Lower lobe of right lung (tissue), 2 donors: Measurements from ENCODE around the gene ISG15. TPM values are rescaled to one million over a fixed set of nuclear protein-coding genes. Genes with fewer than 3 reads are reported as not detected.

ENCODE experiments used
- ATAC-seq, 2 donors: fragments of 200-7000 bp; cut with Tn5 transposase; one replicate each; pipeline ENCODE4 v1.9.1; 2020 to 2022; ENCODE audit warnings: mild to moderate bottlenecking in 2 of 2, moderate library complexity in 2 of 2
- DNase-seq: peaks from one replicate; pipeline ENCODE4 v3.0.0-alpha.2; 2020
- H3K27ac ChIP-seq: fragments of 200-600 bp; one replicate; pipeline ENCODE4 v1.8.0; 2022
- H3K27me3 ChIP-seq: fragments of 200-600 bp; one replicate; pipeline ENCODE4 v1.8.0; 2022; ENCODE audit warnings: low read depth
- H3K36me3 ChIP-seq: fragments of 200-600 bp; one replicate; pipeline ENCODE4 v1.8.0; 2022; ENCODE audit warnings: mild to moderate bottlenecking
- H3K4me1 ChIP-seq: fragments of 200-600 bp; one replicate; pipeline ENCODE4 v1.8.0; 2022
- H3K4me3 ChIP-seq: fragments of 200-600 bp; one replicate; pipeline ENCODE4 v1.8.0; 2022; ENCODE audit warnings: mild to moderate bottlenecking
- H3K9me3 ChIP-seq: fragments of 200-600 bp; one replicate; pipeline ENCODE4 v1.8.0; 2022
- intact Hi-C: fragments of 100-400 bp; cut with DNase I; formaldehyde crosslinking; loops from one replicate; pipeline ENCODE4 v1.11.0; 2022
- total RNA-seq: library from RNA; stranded (reverse); fragmentation: NEBNext Ultra II Directional; extraction: Animal tissue kit (Norgen Biotek cat#: 25700); gene quantifications from one replicate; pipeline ENCODE4 v1.2.1, GENCODE V29; 2021
- TF ChIP-seq, protein P1 (sequence below): fragments of 200-600 bp; IDR thresholded peaks from one replicate; pipeline ENCODE4 v1.8.0; 2022; ENCODE audit warnings: antibody characterized with exemption, mild to moderate bottlenecking
- donor health status: DM: no; HTN: yes; CAD: no; lungs with severe emphysema.

ISG15 gene
- total RNA-seq, 1 donor from 2014 or later: 76.9 TPM

DNA sequence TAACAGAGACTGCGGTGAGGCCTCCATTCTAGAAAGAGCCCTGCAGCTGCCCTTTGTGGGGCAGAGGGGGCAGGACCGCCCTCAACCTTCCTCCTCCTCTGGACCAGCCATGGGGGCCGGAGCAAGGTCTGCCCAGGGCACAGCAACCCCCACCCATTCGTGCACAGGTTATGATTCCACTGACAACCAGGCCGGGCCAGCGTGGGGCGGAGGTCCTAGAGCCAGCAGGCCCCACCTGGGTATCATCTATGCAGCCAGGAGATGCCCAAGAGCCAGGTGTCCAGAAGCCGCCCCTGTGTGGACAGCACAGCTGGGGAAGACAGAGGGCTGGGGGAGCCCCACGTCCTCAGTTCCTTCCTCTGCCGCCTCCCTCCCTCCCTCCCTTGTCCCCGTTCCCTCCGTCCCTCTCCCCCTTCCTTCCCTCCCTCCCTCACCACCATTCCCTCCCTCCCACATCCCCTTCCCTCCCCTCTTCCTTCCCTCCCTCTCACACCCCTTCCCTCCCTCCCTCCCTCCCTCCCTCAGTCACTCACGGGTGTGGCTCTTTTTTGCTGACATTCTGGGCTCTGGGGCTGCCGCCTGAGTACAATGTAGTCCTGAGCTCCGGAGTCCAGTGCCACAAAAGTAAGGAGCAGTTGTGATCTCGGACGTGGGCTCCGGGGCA lies 48.5 kb downstream of the ISG15 start:
- Histone ChIP-seq H3K27me3 (peaks cover 60% of the 10 kb centered on the region), H3K4me1 (peaks cover 26% of the 10 kb centered on the region), H3K27ac (no peak overlapping the region), H3K9me3 (no peaks in the 10 kb centered on the region), H3K36me3 (no peaks in the 10 kb centered on the region), H3K4me3 (no peak overlapping the region)
- ATAC-seq: no peak
- intact Hi-C loops: no loop called here
- TF ChIP-seq, protein P1, sequence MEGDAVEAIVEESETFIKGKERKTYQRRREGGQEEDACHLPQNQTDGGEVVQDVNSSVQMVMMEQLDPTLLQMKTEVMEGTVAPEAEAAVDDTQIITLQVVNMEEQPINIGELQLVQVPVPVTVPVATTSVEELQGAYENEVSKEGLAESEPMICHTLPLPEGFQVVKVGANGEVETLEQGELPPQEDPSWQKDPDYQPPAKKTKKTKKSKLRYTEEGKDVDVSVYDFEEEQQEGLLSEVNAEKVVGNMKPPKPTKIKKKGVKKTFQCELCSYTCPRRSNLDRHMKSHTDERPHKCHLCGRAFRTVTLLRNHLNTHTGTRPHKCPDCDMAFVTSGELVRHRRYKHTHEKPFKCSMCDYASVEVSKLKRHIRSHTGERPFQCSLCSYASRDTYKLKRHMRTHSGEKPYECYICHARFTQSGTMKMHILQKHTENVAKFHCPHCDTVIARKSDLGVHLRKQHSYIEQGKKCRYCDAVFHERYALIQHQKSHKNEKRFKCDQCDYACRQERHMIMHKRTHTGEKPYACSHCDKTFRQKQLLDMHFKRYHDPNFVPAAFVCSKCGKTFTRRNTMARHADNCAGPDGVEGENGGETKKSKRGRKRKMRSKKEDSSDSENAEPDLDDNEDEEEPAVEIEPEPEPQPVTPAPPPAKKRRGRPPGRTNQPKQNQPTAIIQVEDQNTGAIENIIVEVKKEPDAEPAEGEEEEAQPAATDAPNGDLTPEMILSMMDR: no peak
- no peak for DNase-seq

DNA sequence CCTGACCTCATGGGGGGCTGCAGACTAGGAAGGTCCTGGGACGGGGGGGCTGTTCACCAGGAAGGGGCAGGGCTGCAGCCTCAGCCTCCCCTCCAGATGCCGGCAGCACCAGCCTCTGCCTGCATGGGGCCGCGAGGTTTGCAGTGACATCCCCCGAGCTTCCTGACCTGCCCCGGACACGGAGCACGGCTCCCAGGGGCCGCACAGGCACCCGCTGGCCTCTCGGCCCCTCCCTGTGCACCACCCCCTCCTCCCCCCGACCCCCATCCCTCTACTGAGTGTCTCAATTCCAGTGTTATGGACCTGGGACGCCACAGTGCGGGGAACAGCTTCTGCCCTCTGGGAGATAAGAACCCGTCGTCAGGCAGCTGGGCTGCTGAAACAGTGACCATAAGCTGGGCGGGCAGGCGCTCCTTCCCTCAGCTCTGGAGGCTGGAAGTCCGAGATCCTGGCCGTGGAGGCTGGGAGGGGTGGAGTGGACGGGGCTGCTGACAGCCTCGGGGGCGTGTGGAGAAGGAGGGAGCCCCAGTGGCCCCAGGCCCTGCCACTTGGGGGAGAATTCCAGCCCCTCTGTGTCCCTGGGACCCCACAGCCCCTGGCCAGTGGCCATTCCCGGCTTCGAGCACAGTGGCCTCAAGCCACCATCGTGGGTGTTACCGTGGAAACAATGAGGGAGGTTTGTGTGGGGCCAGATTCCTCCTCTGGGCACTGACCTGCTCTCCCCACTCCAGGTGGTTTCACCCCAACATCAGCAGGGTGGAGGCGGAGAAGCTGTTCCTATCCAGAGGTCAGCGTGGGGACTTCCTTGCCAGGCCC lies 49.3 kb downstream of the ISG15 start:
- Histone ChIP-seq H3K4me1 (peaks cover 26% of the 10 kb centered on the region), H3K27me3 (peaks cover 64% of the 10 kb centered on the region), H3K27ac (no peak overlapping the region), H3K4me3 (no peak overlapping the region), H3K9me3 (no peaks in the 10 kb centered on the region), H3K36me3 (no peaks in the 10 kb centered on the region)
- TF ChIP-seq, protein P1: no peak
- intact Hi-C loops: no loop called here
- DNase-seq (no peak), ATAC-seq (no peak)

DNA sequence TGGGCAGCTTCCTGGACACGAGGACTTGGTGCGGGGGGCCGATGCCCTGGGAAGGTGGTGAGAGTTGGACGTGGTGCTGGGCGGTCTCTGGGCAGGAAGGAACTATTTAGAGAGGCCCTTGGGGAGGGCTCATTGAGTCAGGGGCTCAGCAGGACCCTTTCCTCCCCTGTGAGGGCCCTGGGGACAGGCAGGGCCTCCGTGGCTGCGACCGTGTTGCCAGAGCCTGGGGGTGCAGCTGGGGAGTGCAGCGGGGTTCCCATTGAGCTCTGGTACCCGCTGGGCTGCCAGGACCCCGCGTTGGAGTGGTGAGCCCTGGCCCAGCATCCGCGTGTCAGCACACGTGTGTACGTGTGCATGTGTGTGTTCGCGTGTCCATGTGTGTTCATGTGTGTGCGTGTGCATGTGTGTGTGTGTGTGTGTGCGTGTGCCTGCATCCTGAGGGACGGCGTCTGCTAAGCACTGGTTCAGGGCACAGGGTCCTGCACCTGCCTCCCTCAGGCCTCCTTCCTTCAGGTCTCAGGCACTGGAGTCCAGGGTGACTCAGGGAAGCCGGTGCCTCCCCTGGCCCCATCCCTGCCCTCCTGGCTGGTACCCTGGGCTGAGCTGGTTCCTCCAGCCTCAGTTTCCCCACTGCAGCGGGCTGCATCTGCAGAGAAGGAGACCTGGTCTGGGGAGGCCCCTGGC lies 50.1 kb downstream of the ISG15 start:
- no peak for DNase-seq
- peaks cover 73% of the 10 kb centered on the region for H3K27me3 ChIP-seq
- no peak overlapping the region for H3K27ac ChIP-seq
- H3K36me3 ChIP-seq: no peaks in the 10 kb centered on the region
- no peaks in the 10 kb centered on the region for H3K9me3 ChIP-seq
- H3K4me3 ChIP-seq: no peak overlapping the region
- peaks cover 29% of the 10 kb centered on the region for H3K4me1 ChIP-seq
- ATAC-seq: no peak
- TF ChIP-seq, protein P1: no peak
- intact Hi-C loops: no loop called here

Other genes with a start within 250 kb of the ISG15 start
- 2.2 TPM for gene SAMD11, start 89.6 kb upstream of the ISG15 start, total RNA-seq
- 46.5 TPM for gene NOC2L, start 54.2 kb upstream of the ISG15 start, total RNA-seq
- gene KLHL17, start 52.9 kb upstream of the ISG15 start, total RNA-seq: 17.0 TPM
- 1.2 TPM for gene PLEKHN1, start 47.0 kb upstream of the ISG15 start, total RNA-seq
- not detected for gene PERM1, start 31.4 kb upstream of the ISG15 start, total RNA-seq
- 21.4 TPM for gene HES4, start 13.4 kb upstream of the ISG15 start, total RNA-seq
- gene AGRN, start 6.6 kb downstream of the ISG15 start, total RNA-seq: 114 TPM
- 0.65 TPM for gene RNF223, start 60.8 kb downstream of the ISG15 start, total RNA-seq
- 11.7 TPM for gene C1orf159, start 102.6 kb downstream of the ISG15 start, total RNA-seq
- gene TTLL10, start 160.4 kb downstream of the ISG15 start, total RNA-seq: 6.6 TPM
- gene TNFRSF18, start 193.1 kb downstream of the ISG15 start, total RNA-seq: 0.47 TPM
- 3.0 TPM for gene TNFRSF4, start 200.7 kb downstream of the ISG15 start, total RNA-seq
- 127 TPM for gene SDF4, start 218.5 kb downstream of the ISG15 start, total RNA-seq
- 13.7 TPM for gene B3GALT6, start 218.7 kb downstream of the ISG15 start, total RNA-seq
- 1.2 TPM for gene C1QTNF12, start 233.2 kb downstream of the ISG15 start, total RNA-seq